Measurements from ENCODE around the gene TMPRSS12. TPM values are rescaled to one million over a fixed set of nuclear protein-coding genes. Genes with fewer than 3 reads are reported as not detected.

The TMPRSS12 gene
- total and polyA plus RNA-seq, 2 of the 13 experiments (the other 11 are each of a cell fraction or from before 2014, with no cell fraction given), result not detected

- ATAC-seq (no peak), FAIRE-seq (no peak), DNase-seq (ENCODE audit: low spot score) (no peak)
- Histone ChIP-seq H3K9ac (ENCODE audit: insufficient read depth, low read depth, low read length) (no peak overlapping the region), H3K4me2 (ENCODE audit: low read depth, low read length) (no peak overlapping the region), H3K27ac (ENCODE audit: extremely low read length, insufficient read depth, low read length) (no peak overlapping the region), H3K4me3 (replicated peaks in 1 of 3; ENCODE audit: insufficient read depth in 1 of 3, low read depth in 2 of 3, low read length in 3 of 3) (no peak overlapping the region), H2AFZ (ENCODE audit: low read length) (no peak overlapping the region), H3K4me1 (ENCODE audit: insufficient read depth, low read length) (no peaks in the 10 kb centered on the region), H3K36me3 (replicated peaks in 1 of 2; ENCODE audit: control insufficient read depth in 1 of 2, insufficient read depth in 2 of 2, low read length in 2 of 2) (no peaks in the 10 kb centered on the region), H3K79me2 (ENCODE audit: insufficient read depth, low read length) (no peaks in the 10 kb centered on the region), H4K20me1 (ENCODE audit: insufficient read depth, low read length) (no peaks in the 10 kb centered on the region), H3K9me3 (ENCODE audit: low read length) (no peaks in the 10 kb centered on the region), H3K27me3 (ENCODE audit: control insufficient read depth in 1 of 2, insufficient read depth in 2 of 2, low read length in 2 of 2) (no peaks in the 10 kb centered on the region)
- CTCF ChIA-PET (ENCODE audit: low intra/inter-chr PET ratio, low total read pairs), result no interaction called here
- TF ChIP-seq PRDM10 (CRISPR knock-in tag; IDR thresholded peaks at IDR 0.05; ENCODE audit: low read depth) (peak; percentile 53; the same call in 1 of the 2 replicates), GRHL1 (CRISPR knock-in tag; conservative IDR thresholded peaks at IDR 0.05) (no peak), CEBPB (IDR thresholded peaks at IDR 0.05; ENCODE audit: borderline replicate concordance, low read depth, low read length) (peak; percentile 45; the same call in 1 of the 2 replicates)
- in situ Hi-C loops (cut with HindIII; ENCODE audit: extremely low pct_ligation_motif_present, low pct_unique_long_range_greater_than_20kb), result no loop called here
- POLR2A ChIA-PET, result no interaction called here
- BruUV-seq (replicated peaks), result no TSS peak
- intact Hi-C loops (cut with micrococcal nuclease; ENCODE audit: unreplicated experiment), result no loop called here
- 36% methylated on average over 4 of the region's 4 CpGs for WGBS (ENCODE audit: low lambda C conversion rate)
Observed at GRCh38 chr12:50859621-50860310, 17.0 kb downstream of the TMPRSS12 start.
